NCI-H2196 treated with DMSO at 0.1 percent for 48 hours (cell line): Measurements from ENCODE around the gene SMIM10L1.

ENCODE experiments used
- DNase-seq: peaks from one replicate; lab custom pipeline; 2025; ENCODE audit not compliant: unreplicated experiment; lab: John Stamatoyannopoulos, UW

Gene SMIM10L1

DNA sequence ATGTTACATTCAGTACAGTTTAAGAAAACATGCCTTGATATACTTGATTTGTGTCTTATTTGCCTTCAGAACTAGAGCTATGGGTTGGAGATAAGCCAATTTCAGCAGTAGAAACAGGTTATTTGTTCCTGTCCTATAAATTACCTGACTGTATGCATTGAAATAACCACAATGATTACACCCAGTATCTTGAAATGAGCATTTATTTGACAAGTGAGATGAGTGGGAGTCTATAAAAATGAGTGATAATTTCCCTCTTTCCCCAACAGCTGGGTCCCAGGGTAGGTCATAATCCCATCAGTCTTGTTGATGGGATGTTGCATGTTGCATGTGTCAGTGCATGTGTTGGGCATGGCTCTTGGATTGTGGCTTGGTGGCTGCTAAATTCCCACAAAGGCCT is 12.0 kb downstream of the SMIM10L1 start:
- DNase-seq = no peak

- no peak for DNase-seq
These were observed 15.8 kb downstream of the SMIM10L1 start, which contains the start of gene TAS2R42 for GRCh38 chr12:11186837-11187236. Gene TAS2R42 (minus strand): TSS chr12:11186937. CDS start chr12:11186937, 0 bp downstream.

DNA sequence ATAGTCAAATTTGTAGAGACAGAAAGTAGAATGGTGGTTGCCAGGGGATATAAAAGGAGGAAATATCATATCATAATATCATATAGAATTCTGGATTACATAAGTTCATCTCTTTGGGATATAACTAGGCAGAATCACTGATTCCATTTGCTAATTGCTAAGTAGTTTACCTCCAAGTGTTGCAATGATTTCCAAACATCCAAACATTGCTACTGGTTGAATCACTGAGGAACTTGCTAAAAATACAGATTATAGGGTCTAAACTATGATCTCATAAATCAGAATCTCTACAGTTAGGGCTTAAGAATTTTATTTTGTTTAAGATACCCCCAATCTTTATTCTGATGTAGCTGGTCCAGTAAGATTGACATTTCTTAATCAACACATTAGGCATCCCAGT is 31.8 kb downstream of the SMIM10L1 start:
- DNase-seq = no peak

DNA sequence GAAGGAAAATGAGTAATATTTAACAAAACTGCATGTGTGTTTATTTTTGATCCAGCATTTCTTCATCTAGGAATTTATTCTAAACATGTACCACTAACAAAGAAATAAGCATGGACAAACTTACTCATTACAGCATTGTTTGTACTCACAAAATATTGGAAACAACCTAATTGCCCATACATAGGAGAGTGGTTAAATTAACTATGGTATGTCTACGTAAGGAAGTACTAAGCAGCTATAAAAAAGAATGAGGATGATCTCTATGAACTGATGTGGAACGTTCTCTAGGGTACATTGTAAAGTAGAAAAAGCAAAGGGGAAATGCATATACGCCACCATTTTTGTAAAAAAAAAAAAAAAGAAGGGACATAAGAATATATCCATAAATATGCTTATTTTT is 33.2 kb downstream of the SMIM10L1 start:
- DNase-seq = no peak

GRCh38 chr12:11209113-11209512 is 38.1 kb downstream of the SMIM10L1 start:
- no peak for DNase-seq
